H7 (cell line): ENCODE data around the gene ANKRD33. TPM values are rescaled to one million over a fixed set of nuclear protein-coding genes. Genes with fewer than 3 reads are reported as not detected.

ENCODE experiments used
- DNase-seq: peaks from one replicate; pipeline ENCODE4 v3.0.0; 2012
- H3K27me3 ChIP-seq: 2 replicates; pipeline ENCODE4 v1.6.0; 2011; ENCODE audit warnings: mild to moderate bottlenecking, low read length; ENCODE audit not compliant: control insufficient read depth, insufficient read depth
- H3K36me3 ChIP-seq: replicated peaks from 2 replicates; pipeline ENCODE4 v1.5.1; 2011; ENCODE audit warnings: low read length; ENCODE audit not compliant: control insufficient read depth, insufficient read depth
- H3K4me3 ChIP-seq: 2 replicates; pipeline ENCODE4 v1.5.1; 2011; ENCODE audit warnings: low read depth, mild to moderate bottlenecking, control low read depth, low read length, moderate library complexity; ENCODE audit not compliant: insufficient read depth
- total RNA-seq: library from RNA; depleted of rRNA; stranded (reverse); fragments of >200 nt; shearing (Covaris generic); gene quantifications from 2 replicates; pipeline ENCODE4 v1.2.3, GENCODE V29; 2014; rRNA removed

The ANKRD33 gene
- total RNA-seq, result 0.17 and 1.6 TPM in 2 replicates

- peaks cover 10% of the 10 kb centered on the region for H3K27me3 ChIP-seq
- peak; percentile 98 for DNase-seq
- H3K4me3 ChIP-seq, result peak within 1 kb of the TSS; percentile 54
- no peaks in the 10 kb centered on the region for H3K36me3 ChIP-seq
Measured at GRCh38 chr12:51887476-51888315, at the start of gene ANKRD33. TSS of gene ANKRD33 (plus strand) at chr12:51888103. CDS start at chr12:51888187, 84 bp downstream.

GRCh38 chr12:51838762-51839161 is 49.1 kb upstream of the ANKRD33 start:
- Histone ChIP-seq H3K36me3 (no peaks in the 10 kb centered on the region), H3K27me3 (no peaks in the 10 kb centered on the region), H3K4me3 (no peak overlapping the region)
- DNase-seq, result no peak

- no peaks in the 10 kb centered on the region for H3K36me3 ChIP-seq
- DNase-seq, result no peak
- H3K27me3 ChIP-seq, result no peaks in the 10 kb centered on the region
- H3K4me3 ChIP-seq, result no peak overlapping the region
Measured at GRCh38 chr12:51839310-51839947, 48.5 kb upstream of the ANKRD33 start.

- H3K36me3 ChIP-seq, result no peaks in the 10 kb centered on the region
- no peak for DNase-seq
Measured at GRCh38 chr12:51840966-51841365, 46.9 kb upstream of the ANKRD33 start.

GRCh38 chr12:51841727-51842126 is 46.2 kb upstream of the ANKRD33 start:
- no peaks in the 10 kb centered on the region for H3K36me3 ChIP-seq
- DNase-seq, result no peak
- H3K27me3 ChIP-seq, result peaks cover 13% of the 10 kb centered on the region
- H3K4me3 ChIP-seq, result no peak overlapping the region

More at GRCh38 chr12:51840966-51841365, 46.9 kb upstream of the ANKRD33 start:
- Histone ChIP-seq H3K4me3 (no peak overlapping the region), H3K27me3 (peaks cover 5% of the 10 kb centered on the region)

- no peak overlapping the region for H3K4me3 ChIP-seq
- DNase-seq, result no peak
Measured at GRCh38 chr12:51844854-51845253, 43.0 kb upstream of the ANKRD33 start.

GRCh38 chr12:51845482-51845881 is 42.4 kb upstream of the ANKRD33 start:
- peaks cover 33% of the 10 kb centered on the region for H3K27me3 ChIP-seq
- H3K36me3 ChIP-seq, result no peaks in the 10 kb centered on the region
- no peak overlapping the region for H3K4me3 ChIP-seq
- DNase-seq, result no peak

More at GRCh38 chr12:51844854-51845253, 43.0 kb upstream of the ANKRD33 start:
- no peaks in the 10 kb centered on the region for H3K36me3 ChIP-seq
- peaks cover 28% of the 10 kb centered on the region for H3K27me3 ChIP-seq

- no peaks in the 10 kb centered on the region for H3K36me3 ChIP-seq
- H3K27me3 ChIP-seq, result peaks cover 40% of the 10 kb centered on the region
- no peak overlapping the region; the same call in 1 of the 2 replicates for H3K4me3 ChIP-seq
- peak; percentile 75 for DNase-seq
Measured at GRCh38 chr12:51846271-51846691, 41.6 kb upstream of the ANKRD33 start.

GRCh38 chr12:51846911-51847642 is 40.8 kb upstream of the ANKRD33 start:
- Histone ChIP-seq H3K4me3 (peak overlapping the region; percentile 76), H3K36me3 (no peaks in the 10 kb centered on the region), H3K27me3 (peaks cover 47% of the 10 kb centered on the region)
- DNase-seq, result peak; percentile 95

- Histone ChIP-seq H3K36me3 (no peaks in the 10 kb centered on the region), H3K4me3 (peak overlapping the region; percentile 76), H3K27me3 (peaks cover 53% of the 10 kb centered on the region)
- DNase-seq, result peak; percentile 88
Measured at GRCh38 chr12:51847643-51848325, 40.1 kb upstream of the ANKRD33 start.

GRCh38 chr12:51848326-51848727 is 39.6 kb upstream of the ANKRD33 start, which contains the start of gene FIGNL2:
TSS of gene FIGNL2 (minus strand) at chr12:51848718. CDS start at chr12:51822413, 26,305 bp downstream.
- Histone ChIP-seq H3K27me3 (peaks cover 53% of the 10 kb centered on the region), H3K36me3 (no peaks in the 10 kb centered on the region), H3K4me3 (peak within 1 kb of the TSS; percentile 76)
- no peak for DNase-seq

- H3K36me3 ChIP-seq, result no peaks in the 10 kb centered on the region
- H3K27me3 ChIP-seq, result peaks cover 57% of the 10 kb centered on the region
- peak overlapping the region; percentile 63 for H3K4me3 ChIP-seq
- DNase-seq, result peak; percentile 99
Measured at GRCh38 chr12:51848841-51849735, 38.8 kb upstream of the ANKRD33 start.
